Activated CD4-positive, alpha-beta T cell treated with anti-CD3 and anti-CD28 coated beads, Interleukin-2, Interleukin-6, amounts not matched to agents 100 ng/mL and 50 ng/mL, durations not matched to agents 16 hours and 8 hours (primary cell): ENCODE measurements around the gene DLL4.

Experiments used
- DNase-seq: peaks from one replicate; pipeline ENCODE4 v3.0.0-alpha.2; 2020

The DLL4 gene

GRCh38 chr15:40906991-40907802, 21.9 kb upstream of the DLL4 start:
- DNase-seq: peak; percentile 68

- no peak for DNase-seq
Measured at GRCh38 chr15:40908095-40908494, 21.0 kb upstream of the DLL4 start.

GRCh38 chr15:40909662-40910630, 19.2 kb upstream of the DLL4 start:
- DNase-seq: no peak

GRCh38 chr15:40911141-40911540, 18.0 kb upstream of the DLL4 start:
- DNase-seq: no peak

GRCh38 chr15:40911693-40912092, 17.4 kb upstream of the DLL4 start:
- no peak for DNase-seq

- no peak for DNase-seq
Measured at GRCh38 chr15:40912478-40912877, 16.7 kb upstream of the DLL4 start.

- no peak for DNase-seq
Measured at GRCh38 chr15:40914013-40914412, 15.1 kb upstream of the DLL4 start.

GRCh38 chr15:40914486-40914885, 14.7 kb upstream of the DLL4 start:
- no peak for DNase-seq

GRCh38 chr15:40915116-40915661, 14.0 kb upstream of the DLL4 start:
- no peak for DNase-seq

- DNase-seq: no peak
Measured at GRCh38 chr15:40915679-40916078, 13.5 kb upstream of the DLL4 start.

- no peak for DNase-seq
Measured at GRCh38 chr15:40917585-40917984, 11.6 kb upstream of the DLL4 start.

GRCh38 chr15:40918146-40918798, 10.9 kb upstream of the DLL4 start:
- no peak for DNase-seq

- DNase-seq: no peak
Measured at GRCh38 chr15:40918799-40919392, 10.2 kb upstream of the DLL4 start.

- no peak for DNase-seq
Measured at GRCh38 chr15:40921949-40922607, 7.1 kb upstream of the DLL4 start.

GRCh38 chr15:40922608-40923005, 6.5 kb upstream of the DLL4 start:
- no peak for DNase-seq

- DNase-seq: no peak
Measured at GRCh38 chr15:40923551-40923950, 5.6 kb upstream of the DLL4 start.

- no peak for DNase-seq
Measured at GRCh38 chr15:40925495-40925862, 3.7 kb upstream of the DLL4 start.

GRCh38 chr15:40925863-40926658, 3.1 kb upstream of the DLL4 start:
- no peak for DNase-seq

GRCh38 chr15:40926659-40927494, 2.3 kb upstream of the DLL4 start:
- DNase-seq: no peak

- DNase-seq: no peak
Measured at GRCh38 chr15:40927495-40927872, 1.7 kb upstream of the DLL4 start.
